Neural cell (in vitro differentiated cells): ENCODE measurements around the gene PPP1R12A. TPM values are rescaled to one million over a fixed set of nuclear protein-coding genes. Genes with fewer than 3 reads are reported as not detected.
A peak's percentile ranks its signal among the peaks of the same experiment; 100 is the strongest.

Experiments used
- H2AFZ ChIP-seq: fragments of 200-600, 300-800 bp; sonication (generic), shearing (Covaris generic); 2 replicates; pipeline ENCODE4 v1.6.0; 2014; ENCODE audit warnings: low read depth, mild to moderate bottlenecking, antibody characterized with exemption, low read length, moderate library complexity
- H3F3A ChIP-seq: fragments of 200-600 bp; shearing (Covaris generic); 2 replicates; pipeline ENCODE4 v1.6.1; 2016; ENCODE audit warnings: mild to moderate bottlenecking, moderate library complexity, mixed read lengths, antibody characterized with exemption, low read length; ENCODE audit not compliant: insufficient read depth, poor library complexity, severe bottlenecking
- H3K27ac ChIP-seq: fragments of 200-600, 300-800 bp; sonication (generic), shearing (Covaris generic); 2 replicates; pipeline ENCODE4 v1.5.1; 2014; ENCODE audit warnings: mild to moderate bottlenecking, low read length, moderate library complexity
- H3K27me3 ChIP-seq: fragments of 300-800, 200-600 bp; sonication (generic), shearing (Covaris generic); 2 replicates; pipeline ENCODE4 v1.6.0; 2014; ENCODE audit warnings: mild to moderate bottlenecking, low read depth, low read length, moderate library complexity; ENCODE audit not compliant: insufficient read depth
- H3K36me3 ChIP-seq: fragments of 300-800, 200-600 bp; sonication (generic), shearing (Covaris generic); 2 replicates; pipeline ENCODE4 v1.5.1; 2014; ENCODE audit warnings: mild to moderate bottlenecking, antibody characterized with exemption, low read length, moderate library complexity; ENCODE audit not compliant: insufficient read depth
- H3K4me2 ChIP-seq: fragments of 300-800, 200-600 bp; sonication (generic), shearing (Covaris generic); 2 replicates; pipeline ENCODE4 v1.6.0; 2014; ENCODE audit warnings: mild to moderate bottlenecking, low read length
- H3K4me3 ChIP-seq: fragments of 300-800, 200-600 bp; sonication (generic), shearing (Covaris generic); 2 replicates; pipeline ENCODE4 v1.5.1; 2014; ENCODE audit warnings: mild to moderate bottlenecking, low read length, moderate library complexity
- H3K79me2 ChIP-seq: fragments of 200-600 bp; shearing (Covaris generic); replicated peaks from 2 replicates; pipeline ENCODE4 v1.6.0; 2014; ENCODE audit warnings: mild to moderate bottlenecking, low read length, moderate library complexity; ENCODE audit not compliant: insufficient read depth
- H3K9ac ChIP-seq: fragments of 300-800, 200-600 bp; sonication (generic), shearing (Covaris generic); 2 replicates; pipeline ENCODE4 v1.6.1; 2016; ENCODE audit warnings: mild to moderate bottlenecking, low read length, mixed read lengths
- H3K9me2 ChIP-seq: fragments of 200-600 bp; shearing (Covaris generic); 2 replicates; pipeline ENCODE4 v1.6.1; 2016; ENCODE audit warnings: mild to moderate bottlenecking, low read length, mixed read lengths; ENCODE audit not compliant: insufficient read depth
- H3K9me3 ChIP-seq: fragments of 200-600, 300-800 bp; sonication (generic), shearing (Covaris generic); 2 replicates; pipeline ENCODE4 v1.6.1; 2016; ENCODE audit warnings: mild to moderate bottlenecking, mixed run types, low read length, moderate library complexity, mixed read lengths
- H4K20me1 ChIP-seq: fragments of 200-600 bp; shearing (Covaris generic); 2 replicates; pipeline ENCODE4 v1.6.1; 2016; ENCODE audit warnings: mild to moderate bottlenecking, mixed run types; ENCODE audit not compliant: insufficient read depth
- EP300 ChIP-seq: fragments of 450-650 bp; conservative IDR thresholded peaks from 2 replicates; pipeline ENCODE4 v1.6.1; 2014; ENCODE audit warnings: antibody characterized with exemption, mild to moderate bottlenecking, moderate library complexity; ENCODE audit not compliant: poor library complexity, severe bottlenecking
- EZH2 ChIP-seq: fragments of 200-600, 300-800 bp; shearing (Covaris generic), sonication (generic); IDR thresholded peaks from 2 replicates; pipeline ENCODE4 v1.6.1; 2014; ENCODE audit warnings: antibody characterized with exemption, low read length, borderline replicate concordance, mild to moderate bottlenecking; ENCODE audit not compliant: insufficient read depth, poor library complexity, severe bottlenecking
- MXI1 ChIP-seq: fragments of 450-650 bp; conservative IDR thresholded peaks from 2 replicates; pipeline ENCODE4 v1.6.1; 2014; ENCODE audit warnings: antibody characterized with exemption, mild to moderate bottlenecking; ENCODE audit not compliant: poor library complexity, severe bottlenecking
- POLR2AphosphoS5 ChIP-seq: IDR thresholded peaks from 2 replicates; pipeline ENCODE4 v1.6.1; 2012
- RAD21 ChIP-seq: fragments of 450-650 bp; conservative IDR thresholded peaks from 2 replicates; pipeline ENCODE4 v1.6.1; 2014; ENCODE audit warnings: antibody characterized with exemption, mild to moderate bottlenecking, moderate library complexity
- SMC3 ChIP-seq: fragments of 450-650 bp; conservative IDR thresholded peaks from 2 replicates; pipeline ENCODE4 v1.6.1; 2014; ENCODE audit warnings: antibody characterized with exemption, mild to moderate bottlenecking, moderate library complexity; ENCODE audit not compliant: poor library complexity
- TAF1 ChIP-seq: IDR thresholded peaks from 2 replicates; pipeline ENCODE4 v1.6.1; 2012; ENCODE audit warnings: low read depth
- polyA plus RNA-seq: library from polyadenylated mRNA; depleted of rRNA; stranded (reverse); fragments of >200 nt; gene quantifications from 2 replicates; pipeline ENCODE4 v1.2.3, GENCODE V29; 2014
- TF ChIP-seq, protein P1 (sequence below): IDR thresholded peaks from 2 replicates; pipeline ENCODE4 v1.6.1; 2012; ENCODE audit warnings: borderline replicate concordance
- TF ChIP-seq, protein P2 (sequence below): fragments of 450-650 bp; IDR thresholded peaks from 2 replicates; pipeline ENCODE4 v1.5.1; 2014; ENCODE audit warnings: antibody characterized with exemption, mild to moderate bottlenecking, moderate library complexity; ENCODE audit not compliant: poor library complexity, severe bottlenecking

The PPP1R12A gene
- polyA plus RNA-seq, 1 donor from 2014 or later: 68.2 TPM

DNA sequence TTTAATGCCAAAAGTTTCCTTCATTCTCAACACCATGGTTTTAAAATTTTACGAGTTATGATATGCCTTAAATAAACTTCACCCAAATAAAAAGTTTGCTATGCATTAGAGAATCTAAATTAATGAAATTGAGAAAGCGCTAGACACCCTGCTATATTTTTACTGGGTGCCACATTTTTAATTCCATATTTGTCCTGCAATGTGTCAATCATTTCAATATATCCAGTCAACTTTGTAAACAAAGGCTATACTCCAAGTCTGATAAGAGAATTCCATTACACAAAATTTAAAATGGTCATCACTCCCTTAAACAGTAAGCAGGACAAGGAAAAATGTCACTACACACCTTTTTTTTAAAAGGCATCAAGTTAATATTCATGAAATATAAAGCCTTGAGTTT is 1.9 kb downstream of the PPP1R12A start:
- Histone ChIP-seq H3K36me3 (no peaks in the 10 kb centered on the region), H3K79me2 (peaks cover 73% of the 10 kb centered on the region), H3K27ac (no peak overlapping the region), H2AFZ (no peak overlapping the region), H3K27me3 (no peaks in the 10 kb centered on the region), H3K4me2 (peak overlapping the region; percentile 85), H3K9ac (peak overlapping the region; percentile 92), H3K9me2 (no peaks in the 10 kb centered on the region), H3K4me3 (peak overlapping the region; percentile 79), H3K9me3 (no peaks in the 10 kb centered on the region), H4K20me1 (no peaks in the 10 kb centered on the region), H3F3A (no peaks in the 10 kb centered on the region)
- TF ChIP-seq RAD21: no peak
- no peak for TF ChIP-seq TAF1
- no peak for TF ChIP-seq EP300

DNA sequence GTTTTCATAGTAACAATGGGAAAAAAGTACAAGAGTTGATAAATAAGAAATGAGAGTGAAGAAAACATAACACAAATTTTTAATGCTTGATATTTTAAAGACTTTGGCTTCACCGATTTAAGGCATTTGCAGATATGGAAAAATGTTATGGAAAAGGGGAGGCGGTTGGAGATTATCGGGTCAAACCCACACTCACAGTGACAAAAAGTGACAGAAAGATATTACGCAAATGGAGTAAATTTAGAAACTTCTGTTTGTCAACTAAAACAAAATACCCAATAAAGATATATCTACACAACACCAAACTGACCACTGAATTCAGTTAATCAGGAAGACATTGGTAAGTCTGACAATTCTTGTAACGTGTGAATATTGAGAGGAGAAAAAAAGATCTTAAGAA is 2.5 kb downstream of the PPP1R12A start:
- H3K36me3 ChIP-seq: no peaks in the 10 kb centered on the region
- no peaks in the 10 kb centered on the region for H4K20me1 ChIP-seq
- H3K27me3 ChIP-seq: no peaks in the 10 kb centered on the region
- no peak overlapping the region for H3K27ac ChIP-seq
- H3K9me3 ChIP-seq: no peaks in the 10 kb centered on the region
- no peak overlapping the region for H3K9ac ChIP-seq
- H3K79me2 ChIP-seq: peaks cover 80% of the 10 kb centered on the region
- no peaks in the 10 kb centered on the region for H3K9me2 ChIP-seq
- no peak overlapping the region for H2AFZ ChIP-seq
- no peak for TF ChIP-seq EZH2
- no peak for TF ChIP-seq MXI1
- no peak for TF ChIP-seq EP300
- peak overlapping the region; percentile 79 for H3K4me3 ChIP-seq
- H3K4me2 ChIP-seq: peak overlapping the region; percentile 85
- H3F3A ChIP-seq: no peaks in the 10 kb centered on the region

DNA sequence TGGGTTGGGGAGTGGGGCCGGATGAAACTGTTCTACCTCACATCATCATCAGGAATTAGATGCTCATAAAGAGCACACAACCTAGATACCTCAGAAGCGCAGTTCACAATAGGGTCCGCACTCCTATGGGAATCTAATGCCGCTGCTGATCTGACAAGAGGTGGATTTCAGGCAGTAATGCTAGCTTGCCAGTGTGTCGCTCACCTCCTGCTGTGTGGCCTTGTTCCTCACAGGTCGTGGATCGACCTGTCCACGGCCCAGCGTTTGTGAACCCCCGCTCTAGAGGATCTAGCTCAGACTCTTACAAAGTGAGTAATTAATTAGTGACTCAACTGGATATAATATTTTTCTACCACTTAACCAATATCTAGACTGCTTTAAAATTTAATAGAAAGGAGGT is 5.8 kb downstream of the PPP1R12A start:
- Histone ChIP-seq H3K9ac (no peak overlapping the region), H3K36me3 (no peaks in the 10 kb centered on the region), H3K27ac (no peak overlapping the region), H3K79me2 (peaks cover 93% of the 10 kb centered on the region), H3F3A (no peaks in the 10 kb centered on the region), H3K9me2 (no peaks in the 10 kb centered on the region), H3K4me2 (no peak overlapping the region), H2AFZ (no peak overlapping the region), H4K20me1 (no peaks in the 10 kb centered on the region), H3K27me3 (no peaks in the 10 kb centered on the region), H3K9me3 (no peaks in the 10 kb centered on the region), H3K4me3 (no peak overlapping the region)
- no peak for TF ChIP-seq RAD21
- TF ChIP-seq, protein P1, sequence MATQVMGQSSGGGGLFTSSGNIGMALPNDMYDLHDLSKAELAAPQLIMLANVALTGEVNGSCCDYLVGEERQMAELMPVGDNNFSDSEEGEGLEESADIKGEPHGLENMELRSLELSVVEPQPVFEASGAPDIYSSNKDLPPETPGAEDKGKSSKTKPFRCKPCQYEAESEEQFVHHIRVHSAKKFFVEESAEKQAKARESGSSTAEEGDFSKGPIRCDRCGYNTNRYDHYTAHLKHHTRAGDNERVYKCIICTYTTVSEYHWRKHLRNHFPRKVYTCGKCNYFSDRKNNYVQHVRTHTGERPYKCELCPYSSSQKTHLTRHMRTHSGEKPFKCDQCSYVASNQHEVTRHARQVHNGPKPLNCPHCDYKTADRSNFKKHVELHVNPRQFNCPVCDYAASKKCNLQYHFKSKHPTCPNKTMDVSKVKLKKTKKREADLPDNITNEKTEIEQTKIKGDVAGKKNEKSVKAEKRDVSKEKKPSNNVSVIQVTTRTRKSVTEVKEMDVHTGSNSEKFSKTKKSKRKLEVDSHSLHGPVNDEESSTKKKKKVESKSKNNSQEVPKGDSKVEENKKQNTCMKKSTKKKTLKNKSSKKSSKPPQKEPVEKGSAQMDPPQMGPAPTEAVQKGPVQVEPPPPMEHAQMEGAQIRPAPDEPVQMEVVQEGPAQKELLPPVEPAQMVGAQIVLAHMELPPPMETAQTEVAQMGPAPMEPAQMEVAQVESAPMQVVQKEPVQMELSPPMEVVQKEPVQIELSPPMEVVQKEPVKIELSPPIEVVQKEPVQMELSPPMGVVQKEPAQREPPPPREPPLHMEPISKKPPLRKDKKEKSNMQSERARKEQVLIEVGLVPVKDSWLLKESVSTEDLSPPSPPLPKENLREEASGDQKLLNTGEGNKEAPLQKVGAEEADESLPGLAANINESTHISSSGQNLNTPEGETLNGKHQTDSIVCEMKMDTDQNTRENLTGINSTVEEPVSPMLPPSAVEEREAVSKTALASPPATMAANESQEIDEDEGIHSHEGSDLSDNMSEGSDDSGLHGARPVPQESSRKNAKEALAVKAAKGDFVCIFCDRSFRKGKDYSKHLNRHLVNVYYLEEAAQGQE: no peak
- no peak for TF ChIP-seq EP300
- no peak for TF ChIP-seq TAF1
- TF ChIP-seq, protein P2, sequence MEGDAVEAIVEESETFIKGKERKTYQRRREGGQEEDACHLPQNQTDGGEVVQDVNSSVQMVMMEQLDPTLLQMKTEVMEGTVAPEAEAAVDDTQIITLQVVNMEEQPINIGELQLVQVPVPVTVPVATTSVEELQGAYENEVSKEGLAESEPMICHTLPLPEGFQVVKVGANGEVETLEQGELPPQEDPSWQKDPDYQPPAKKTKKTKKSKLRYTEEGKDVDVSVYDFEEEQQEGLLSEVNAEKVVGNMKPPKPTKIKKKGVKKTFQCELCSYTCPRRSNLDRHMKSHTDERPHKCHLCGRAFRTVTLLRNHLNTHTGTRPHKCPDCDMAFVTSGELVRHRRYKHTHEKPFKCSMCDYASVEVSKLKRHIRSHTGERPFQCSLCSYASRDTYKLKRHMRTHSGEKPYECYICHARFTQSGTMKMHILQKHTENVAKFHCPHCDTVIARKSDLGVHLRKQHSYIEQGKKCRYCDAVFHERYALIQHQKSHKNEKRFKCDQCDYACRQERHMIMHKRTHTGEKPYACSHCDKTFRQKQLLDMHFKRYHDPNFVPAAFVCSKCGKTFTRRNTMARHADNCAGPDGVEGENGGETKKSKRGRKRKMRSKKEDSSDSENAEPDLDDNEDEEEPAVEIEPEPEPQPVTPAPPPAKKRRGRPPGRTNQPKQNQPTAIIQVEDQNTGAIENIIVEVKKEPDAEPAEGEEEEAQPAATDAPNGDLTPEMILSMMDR: no peak
- TF ChIP-seq POLR2AphosphoS5: no peak
- TF ChIP-seq EZH2: no peak
- TF ChIP-seq SMC3: no peak
- no peak for TF ChIP-seq MXI1
